Endodermal cell (in vitro differentiated cells): ENCODE data around the gene F3. TPM values are rescaled to one million over a fixed set of nuclear protein-coding genes. Genes with fewer than 3 reads are reported as not detected.

Experiments
- DNase-seq: peaks from one replicate; pipeline ENCODE4 v3.0.0-alpha.2; 2017
- H3K27ac ChIP-seq: 2 replicates; pipeline ENCODE4 v1.5.1; 2013; ENCODE audit warnings: mild to moderate bottlenecking, low read depth, low read length, moderate library complexity
- H3K27me3 ChIP-seq: 2 replicates; pipeline ENCODE4 v1.6.1; 2013; ENCODE audit warnings: mild to moderate bottlenecking, low read length, moderate library complexity; ENCODE audit not compliant: insufficient read depth, control insufficient read depth, poor library complexity, severe bottlenecking
- H3K36me3 ChIP-seq: 2 replicates; pipeline ENCODE4 v1.7.0; 2013; ENCODE audit warnings: mild to moderate bottlenecking, low read length, moderate library complexity; ENCODE audit not compliant: control insufficient read depth, insufficient read depth
- H3K4me1 ChIP-seq: one replicate; pipeline ENCODE4 v1.7.0; 2013; ENCODE audit warnings: low read length; ENCODE audit not compliant: control insufficient read depth, insufficient read depth
- H3K4me3 ChIP-seq: 2 replicates; pipeline ENCODE4 v1.5.1; 2013; ENCODE audit warnings: mild to moderate bottlenecking, low read length, moderate library complexity
- H3K9ac ChIP-seq: 2 replicates; pipeline ENCODE4 v1.6.1; 2013; ENCODE audit warnings: mild to moderate bottlenecking, low read length, moderate library complexity; ENCODE audit not compliant: poor library complexity, severe bottlenecking; ENCODE audit errors: extremely low read depth
- H3K9me3 ChIP-seq: 2 replicates; pipeline ENCODE4 v1.6.1; 2013; ENCODE audit warnings: mild to moderate bottlenecking, low read length, moderate library complexity; ENCODE audit not compliant: control insufficient read depth
- H3K27ac Mint-ChIP-seq: 2 replicates; pipeline ENCODE4 v1.8.0; 2020; ENCODE audit warnings: mixed read lengths
- H3K27me3 Mint-ChIP-seq: 2 replicates; pipeline ENCODE4 v1.8.0; 2021; ENCODE audit warnings: mild to moderate bottlenecking, mixed read lengths; ENCODE audit not compliant: insufficient read depth
- H3K36me3 Mint-ChIP-seq: 2 replicates; pipeline ENCODE4 v1.8.0; 2020; ENCODE audit warnings: low read depth, mixed read lengths
- H3K4me1 Mint-ChIP-seq: 2 replicates; pipeline ENCODE4 v1.8.0; 2020; ENCODE audit warnings: mixed read lengths
- H3K4me3 Mint-ChIP-seq: 2 replicates; pipeline ENCODE4 v1.8.0; 2020; ENCODE audit warnings: mild to moderate bottlenecking, moderate library complexity, mixed read lengths
- H3K9me3 Mint-ChIP-seq: 2 replicates; pipeline ENCODE4 v1.8.0; 2020; ENCODE audit warnings: mild to moderate bottlenecking, mixed read lengths
- CTCF ChIP-seq: fragments of 200-600 bp; sonication (generic); conservative IDR thresholded peaks from 2 replicates; pipeline ENCODE4 v1.5.0; 2021; ENCODE audit warnings: antibody characterized with exemption, mild to moderate bottlenecking
- WGBS, 2 experiments: methylation state at CpG; one replicate each; pipeline versions ENCODE4 v1.1.5 to v1.1.7; 2013; ENCODE audit warnings: missing lambda C conversion rate in 2 of 2, mixed read lengths in 1 of 2; ENCODE audit not compliant: insufficient coverage in 1 of 2, insufficient read length in 1 of 2; 5-methylcytosine and 5-hydroxymethylcytosine counted together
- total RNA-seq, 2 donors: library from RNA; stranded (reverse); fragmentation: NEBNext Ultra II Directional in 1 of 2; extraction: Animal tissue kit (Norgen Biotek cat#: 25700) in 1 of 2; gene quantifications; 2 replicates in 1 of 2; 3 replicates in 1 of 2; pipeline ENCODE4 v1.2.1, GENCODE V29; 2021

Gene F3
- total RNA-seq, 2 donors from 2014 or later: 27.6 to 38.1 TPM

- 95 to 98% methylated on average over 2 of the region's 2 CpGs for WGBS, 2 experiments
- peaks cover 44% of the 10 kb centered on the region for H3K36me3 Mint-ChIP-seq
- peaks cover 33% of the 10 kb centered on the region for H3K27me3 ChIP-seq
Measured at GRCh38 chr1:94501426-94501825, 40.1 kb downstream of the F3 start.

DNA sequence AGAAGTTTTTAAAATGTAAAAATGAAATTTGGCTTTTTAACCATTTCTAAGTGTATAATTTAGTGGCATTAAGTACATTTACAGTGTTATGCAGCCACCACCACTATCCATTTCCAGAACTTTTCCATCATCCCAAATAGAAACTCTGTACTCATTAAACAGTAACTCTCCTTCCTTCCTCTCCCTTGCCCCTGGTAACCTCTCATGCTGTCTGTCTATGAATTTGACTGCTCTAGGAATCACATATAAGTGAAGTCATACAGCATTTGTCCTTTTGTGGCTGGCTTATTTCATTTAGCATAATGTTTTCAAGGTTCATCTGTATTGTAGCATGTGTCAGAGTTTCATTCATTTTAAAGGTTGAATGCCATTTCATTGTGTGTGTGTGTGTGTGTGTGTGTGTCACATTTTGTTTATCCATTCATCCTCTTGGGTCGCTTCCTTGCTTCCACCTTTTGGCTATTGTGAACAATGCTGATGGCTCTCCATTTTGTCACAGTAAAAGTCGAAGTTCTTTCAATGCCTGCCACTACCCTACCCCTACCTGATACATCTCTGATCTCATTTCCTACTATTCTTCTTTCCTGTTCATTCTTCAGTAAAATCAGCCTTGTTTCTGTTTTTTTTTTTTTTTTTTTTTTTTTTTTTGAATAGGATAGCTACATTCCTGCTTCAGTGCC is 45.3 kb downstream of the F3 start:
- no peak for TF ChIP-seq CTCF
- peaks cover 31% of the 10 kb centered on the region for H3K27me3 ChIP-seq
- no peak overlapping the region for H3K27ac ChIP-seq
- H3K4me3 ChIP-seq: no peak overlapping the region
- DNase-seq: no peak
- H3K9ac ChIP-seq: no peak overlapping the region
- H3K36me3 ChIP-seq: peaks cover 30% of the 10 kb centered on the region
- Mint-ChIP-seq H3K36me3 (peaks cover 40% of the 10 kb centered on the region), H3K4me3 (no peak overlapping the region), H3K27ac (no peak overlapping the region), H3K4me1 (peaks cover 4% of the 10 kb centered on the region), H3K27me3 (no peaks in the 10 kb centered on the region), H3K9me3 (no peaks in the 10 kb centered on the region)
- peaks cover 6% of the 10 kb centered on the region for H3K9me3 ChIP-seq
- H3K4me1 ChIP-seq: no peaks in the 10 kb centered on the region
- WGBS, 2 experiments: 92% methylated on average over 2 of the region's 2 CpGs; no CpG with 5 or more reads in 1 of the 2 experiments

More at GRCh38 chr1:94501426-94501825, 40.1 kb downstream of the F3 start:
- peaks cover 4% of the 10 kb centered on the region for H3K4me1 Mint-ChIP-seq
- no peak for DNase-seq
- no peaks in the 10 kb centered on the region for H3K27me3 Mint-ChIP-seq
- Histone ChIP-seq H3K27ac (no peak overlapping the region), H3K36me3 (peaks cover 19% of the 10 kb centered on the region), H3K9me3 (no peaks in the 10 kb centered on the region), H3K4me1 (no peaks in the 10 kb centered on the region), H3K9ac (no peak overlapping the region), H3K4me3 (no peak overlapping the region)
- no peak overlapping the region for H3K27ac Mint-ChIP-seq
- no peak overlapping the region for H3K4me3 Mint-ChIP-seq
- H3K9me3 Mint-ChIP-seq: no peaks in the 10 kb centered on the region
- no peak for TF ChIP-seq CTCF

DNA sequence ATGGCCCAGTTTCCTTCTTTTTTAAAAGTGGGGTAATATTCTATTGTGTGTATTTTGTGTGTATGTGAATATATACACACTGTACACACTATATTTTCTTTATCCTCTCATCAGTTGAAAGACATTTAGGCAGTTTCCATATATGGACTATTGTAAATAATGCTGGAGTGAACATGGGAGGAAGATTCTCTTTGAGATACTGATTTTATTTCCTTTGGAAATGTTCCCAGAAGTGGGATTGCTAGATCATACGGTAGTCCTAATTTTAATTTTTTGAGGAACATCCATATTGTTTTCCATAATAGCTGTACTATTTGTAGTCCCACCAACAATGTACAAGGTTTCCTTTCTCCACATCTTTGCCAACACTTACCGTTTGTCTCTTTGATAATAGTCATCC is 51.0 kb downstream of the F3 start:
- Histone ChIP-seq H3K4me3 (no peak overlapping the region), H3K9me3 (peaks cover 6% of the 10 kb centered on the region), H3K9ac (no peak overlapping the region), H3K27ac (no peak overlapping the region), H3K4me1 (no peaks in the 10 kb centered on the region), H3K27me3 (no peaks in the 10 kb centered on the region), H3K36me3 (peaks cover 21% of the 10 kb centered on the region)
- peaks cover 1% of the 10 kb centered on the region for H3K4me1 Mint-ChIP-seq
- H3K4me3 Mint-ChIP-seq: no peak overlapping the region
- no peak for TF ChIP-seq CTCF
- H3K27me3 Mint-ChIP-seq: no peaks in the 10 kb centered on the region
- no peak for DNase-seq
- no peaks in the 10 kb centered on the region for H3K9me3 Mint-ChIP-seq
- H3K27ac Mint-ChIP-seq: no peak overlapping the region
- 97 to 100% methylated on average over 1 to 2 of the region's 2 CpGs for WGBS, 2 experiments
- H3K36me3 Mint-ChIP-seq: peaks cover 32% of the 10 kb centered on the region
